Aorta (tissue), 5 donors: ENCODE results near the gene TCEA2. TPM values are rescaled to one million over a fixed set of nuclear protein-coding genes. Genes with fewer than 3 reads are reported as not detected.

Source experiments
- ATAC-seq: fragments of 200-7000 bp; cut with Tn5 transposase; one replicate; pipeline ENCODE4 v1.9.1; 2022; ENCODE audit warnings: moderate library complexity; ENCODE audit not compliant: low FRiP score
- DNase-seq, 2 donors: peaks; one replicate each; pipeline ENCODE4 v3.0.0-alpha.2; 2020
- H3K27ac ChIP-seq, 2 donors: one replicate each; pipeline ENCODE4 v1.5.1; 2013; ENCODE audit warnings: low read length in 2 of 2, mild to moderate bottlenecking in 2 of 2, moderate library complexity in 2 of 2, control low read depth in 1 of 2, inconsistent platforms in 1 of 2, low read depth in 1 of 2
- H3K27me3 ChIP-seq, 2 donors: one replicate each; pipeline ENCODE4 v1.6.1; 2013; ENCODE audit warnings: control low read depth in 1 of 2, low read length in 1 of 2, mild to moderate bottlenecking in 1 of 2, moderate library complexity in 1 of 2; ENCODE audit not compliant: insufficient read depth in 2 of 2, control insufficient read depth in 1 of 2
- H3K36me3 ChIP-seq, 2 donors: one replicate each; pipeline ENCODE4 v1.6.1; 2013; ENCODE audit warnings: control low read depth in 1 of 2, low read length in 1 of 2, mild to moderate bottlenecking in 1 of 2; ENCODE audit not compliant: insufficient read depth in 2 of 2, control insufficient read depth in 1 of 2
- H3K4me1 ChIP-seq, 2 donors: one replicate each; pipeline ENCODE4 v1.6.1; 2013; ENCODE audit warnings: low read length in 2 of 2, control low read depth in 1 of 2, mild to moderate bottlenecking in 1 of 2, moderate library complexity in 1 of 2; ENCODE audit not compliant: insufficient read depth in 2 of 2, control insufficient read depth in 1 of 2
- H3K4me3 ChIP-seq, 2 donors: one replicate each; pipeline ENCODE4 v1.5.1; 2013; ENCODE audit warnings: low read length in 2 of 2, control low read depth in 1 of 2, mild to moderate bottlenecking in 1 of 2
- H3K9me3 ChIP-seq: one replicate; pipeline ENCODE4 v1.6.1; 2013; ENCODE audit warnings: mild to moderate bottlenecking, low read length; ENCODE audit not compliant: control insufficient read depth
- WGBS, 2 donors: extraction: QIAGEN DNeasy Blood & Tissue Kit; methylation state at CpG; one replicate each; pipeline ENCODE4 v1.1.7; 2013; 5-methylcytosine and 5-hydroxymethylcytosine counted together
- intact Hi-C, 2 donors: fragments of 100-400 bp; cut with DNase I; formaldehyde crosslinking; loops; one replicate each; pipeline versions ENCODE4 v1.14.2 to v1.15.0; 2022
- polyA plus RNA-seq, 2 donors: library from polyadenylated mRNA; stranded (reverse); fragments of 200-250 nt; gene quantifications; one replicate each; pipeline ENCODE4 v1.2.3, GENCODE V29; 2013
- total RNA-seq, 2 donors: library from RNA; stranded (reverse); fragmentation: NEBNext Ultra II Directional; extraction: Animal tissue kit (Norgen Biotek cat#: 25700); gene quantifications; one replicate each; pipeline ENCODE4 v1.2.1, GENCODE V29; 2021
- donor health status: healthy with polysubstance abuse.
- donor health status: Bipolar disorder and iron deficiency.
- donor health status: DM: no; HTN: no; CAD: no.
- donor health status: DM: no; HTN: no; CAD: no.
- donor health status: DM: yes; HTN: yes; CAD: no.

Gene TCEA2
- total and polyA plus RNA-seq, 4 donors: 26.2 to 80.1 (median 58.3) TPM

- Histone ChIP-seq H3K27me3 (no peaks in the 10 kb centered on the region), H3K4me3 (no peak overlapping the region), H3K9me3 (no peaks in the 10 kb centered on the region), H3K36me3 (no peaks in the 10 kb centered on the region), H3K4me1 (no peaks in the 10 kb centered on the region), H3K27ac (no peak overlapping the region)
- intact Hi-C loops: no loop called here
- 84 to 86% methylated on average over 14 to 15 of the region's 15 CpGs for WGBS, 2 donors
- peak; percentile 36 for ATAC-seq
- no peak for DNase-seq
Observed at GRCh38 chr20:64051561-64052325, 11.3 kb upstream of the TCEA2 start.

- DNase-seq (no peak), ATAC-seq (no peak)
- 82 to 91% methylated on average over 10 of the region's 10 CpGs for WGBS, 2 donors
- intact Hi-C loops: no loop called here
- Histone ChIP-seq H3K4me3 (no peak overlapping the region), H3K9me3 (no peaks in the 10 kb centered on the region), H3K27me3 (no peaks in the 10 kb centered on the region), H3K36me3 (no peaks in the 10 kb centered on the region), H3K4me1 (no peaks in the 10 kb centered on the region), H3K27ac (no peak overlapping the region)
Observed at GRCh38 chr20:64052326-64052722, 10.7 kb upstream of the TCEA2 start.

GRCh38 chr20:64052987-64053840 is 9.8 kb upstream of the TCEA2 start:
- no peaks in the 10 kb centered on the region for H3K36me3 ChIP-seq
- DNase-seq (no peak), ATAC-seq (no peak)
- H3K27me3 ChIP-seq: no peaks in the 10 kb centered on the region
- H3K9me3 ChIP-seq: no peaks in the 10 kb centered on the region
- 88 to 91% methylated on average over 33 of the region's 33 CpGs for WGBS, 2 donors
- no peak overlapping the region for H3K27ac ChIP-seq
- intact Hi-C loops: no loop called here
- H3K4me1 ChIP-seq: no peaks in the 10 kb centered on the region
- no peak overlapping the region for H3K4me3 ChIP-seq

GRCh38 chr20:64053841-64054661 is 8.9 kb upstream of the TCEA2 start:
- H3K36me3 ChIP-seq: no peaks in the 10 kb centered on the region
- intact Hi-C loops: no loop called here
- WGBS, 2 donors: 29 to 36% methylated on average over 16 to 17 of the region's 17 CpGs
- DNase-seq: no peak
- H3K27me3 ChIP-seq: no peaks in the 10 kb centered on the region
- no peak overlapping the region for H3K27ac ChIP-seq
- no peak overlapping the region for H3K4me3 ChIP-seq
- peak; percentile 12 for ATAC-seq
- H3K9me3 ChIP-seq: no peaks in the 10 kb centered on the region
- no peaks in the 10 kb centered on the region for H3K4me1 ChIP-seq

- H3K4me3 ChIP-seq: no peak overlapping the region
- ATAC-seq: no peak
- 52 to 53% methylated on average over 9 of the region's 9 CpGs for WGBS, 2 donors
- no peak overlapping the region for H3K27ac ChIP-seq
- H3K36me3 ChIP-seq: no peaks in the 10 kb centered on the region
- DNase-seq: no peak
- H3K9me3 ChIP-seq: no peaks in the 10 kb centered on the region
- no peaks in the 10 kb centered on the region for H3K4me1 ChIP-seq
- no peaks in the 10 kb centered on the region for H3K27me3 ChIP-seq
- intact Hi-C loops: no loop called here
Observed at GRCh38 chr20:64055396-64055892, 7.6 kb upstream of the TCEA2 start.

- intact Hi-C loops: no loop called here
- Histone ChIP-seq H3K27me3 (no peaks in the 10 kb centered on the region), H3K4me1 (no peaks in the 10 kb centered on the region), H3K4me3 (no peak overlapping the region), H3K27ac (no peak overlapping the region), H3K9me3 (no peaks in the 10 kb centered on the region), H3K36me3 (no peaks in the 10 kb centered on the region)
- DNase-seq (no peak), ATAC-seq (peak; percentile 9)
- 30 to 37% methylated on average over 21 to 22 of the region's 22 CpGs for WGBS, 2 donors
Observed at GRCh38 chr20:64055893-64056638, 6.9 kb upstream of the TCEA2 start.

GRCh38 chr20:64056639-64056888 is 6.4 kb upstream of the TCEA2 start:
- 52 to 65% methylated on average over 7 of the region's 7 CpGs for WGBS, 2 donors
- Histone ChIP-seq H3K4me3 (no peak overlapping the region), H3K4me1 (no peaks in the 10 kb centered on the region), H3K36me3 (no peaks in the 10 kb centered on the region), H3K27ac (no peak overlapping the region), H3K27me3 (no peaks in the 10 kb centered on the region), H3K9me3 (no peaks in the 10 kb centered on the region)
- DNase-seq: no peak
- ATAC-seq: no peak
- intact Hi-C loops: no loop called here
